ENCODE measurements around the gene SYT17.
A peak's percentile ranks its signal among the peaks of the same experiment; 100 is the strongest.

Gene SYT17

DNA sequence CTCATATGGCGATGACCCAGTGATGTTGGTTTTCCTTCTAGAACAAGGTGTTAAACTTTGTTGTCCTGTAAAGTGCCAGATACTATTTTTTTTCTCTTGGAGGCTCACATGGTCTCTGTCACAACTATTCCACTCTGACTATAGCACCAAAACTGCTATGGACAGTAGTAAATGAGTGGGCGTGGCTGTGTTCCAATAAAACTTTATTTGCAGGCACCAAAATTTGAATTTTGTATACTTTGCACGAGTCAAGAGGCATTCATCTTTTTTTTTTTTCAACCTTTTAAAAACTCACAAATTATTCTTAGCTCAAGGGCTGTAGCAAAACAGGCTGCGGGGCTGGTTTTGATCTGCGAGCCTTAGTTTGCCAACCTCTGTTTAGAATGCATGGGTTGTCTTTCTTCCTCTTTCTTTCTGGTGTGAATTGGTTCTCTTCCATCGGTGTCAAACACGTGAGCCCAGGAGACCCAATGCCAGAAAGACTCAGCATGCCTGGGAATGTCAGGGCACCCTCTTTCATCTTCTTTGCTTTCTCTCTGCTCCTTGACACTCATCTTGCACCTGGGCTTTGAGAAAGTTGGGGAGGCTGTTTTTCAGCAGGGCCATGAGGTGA lies 2.1 kb downstream of the SYT17 start:
- no peak for DNase-seq (ENCODE audit: low read depth in 2 of 2)
- H3K4me3 ChIP-seq (replicated peaks in 1 of 2; ENCODE audit: low read depth in 2 of 2, low read length in 2 of 2), result no peak overlapping the region
- TF ChIP-seq, protein P1, sequence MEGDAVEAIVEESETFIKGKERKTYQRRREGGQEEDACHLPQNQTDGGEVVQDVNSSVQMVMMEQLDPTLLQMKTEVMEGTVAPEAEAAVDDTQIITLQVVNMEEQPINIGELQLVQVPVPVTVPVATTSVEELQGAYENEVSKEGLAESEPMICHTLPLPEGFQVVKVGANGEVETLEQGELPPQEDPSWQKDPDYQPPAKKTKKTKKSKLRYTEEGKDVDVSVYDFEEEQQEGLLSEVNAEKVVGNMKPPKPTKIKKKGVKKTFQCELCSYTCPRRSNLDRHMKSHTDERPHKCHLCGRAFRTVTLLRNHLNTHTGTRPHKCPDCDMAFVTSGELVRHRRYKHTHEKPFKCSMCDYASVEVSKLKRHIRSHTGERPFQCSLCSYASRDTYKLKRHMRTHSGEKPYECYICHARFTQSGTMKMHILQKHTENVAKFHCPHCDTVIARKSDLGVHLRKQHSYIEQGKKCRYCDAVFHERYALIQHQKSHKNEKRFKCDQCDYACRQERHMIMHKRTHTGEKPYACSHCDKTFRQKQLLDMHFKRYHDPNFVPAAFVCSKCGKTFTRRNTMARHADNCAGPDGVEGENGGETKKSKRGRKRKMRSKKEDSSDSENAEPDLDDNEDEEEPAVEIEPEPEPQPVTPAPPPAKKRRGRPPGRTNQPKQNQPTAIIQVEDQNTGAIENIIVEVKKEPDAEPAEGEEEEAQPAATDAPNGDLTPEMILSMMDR (IDR thresholded peaks at IDR 0.05; ENCODE audit: low read depth, low read length), result no peak

- TF ChIP-seq, protein P1 (IDR thresholded peaks at IDR 0.05; ENCODE audit: low read depth, low read length), result no peak
Observed at GRCh38 chr16:19172098-19172780, 4.2 kb downstream of the SYT17 start.

GRCh38 chr16:19173059-19173458 lies 5.0 kb downstream of the SYT17 start:
- H3K4me3 ChIP-seq (replicated peaks in 1 of 2; ENCODE audit: low read depth in 2 of 2, low read length in 2 of 2), result no peak overlapping the region
- TF ChIP-seq, protein P1 (IDR thresholded peaks at IDR 0.05; ENCODE audit: low read depth, low read length), result no peak
- DNase-seq (ENCODE audit: low read depth in 2 of 2), result no peak

More at GRCh38 chr16:19172098-19172780, 4.2 kb downstream of the SYT17 start:
- DNase-seq (ENCODE audit: low read depth in 2 of 2), result no peak
- H3K4me3 ChIP-seq (replicated peaks in 1 of 2; ENCODE audit: low read depth in 2 of 2, low read length in 2 of 2), result no peak overlapping the region

- no peak for DNase-seq (ENCODE audit: low read depth in 2 of 2)
- TF ChIP-seq, protein P1 (IDR thresholded peaks at IDR 0.05; ENCODE audit: low read depth, low read length), result no peak
- no peak overlapping the region for H3K4me3 ChIP-seq (replicated peaks in 1 of 2; ENCODE audit: low read depth in 2 of 2, low read length in 2 of 2)
Observed at GRCh38 chr16:19173649-19174383, 5.8 kb downstream of the SYT17 start.

- TF ChIP-seq, protein P1 (IDR thresholded peaks at IDR 0.05; ENCODE audit: low read depth, low read length), result no peak
- no peak overlapping the region for H3K4me3 ChIP-seq (replicated peaks in 1 of 2; ENCODE audit: low read depth in 2 of 2, low read length in 2 of 2)
- DNase-seq (ENCODE audit: low read depth in 2 of 2), result no peak
Observed at GRCh38 chr16:19174478-19174877, 6.4 kb downstream of the SYT17 start.

DNA sequence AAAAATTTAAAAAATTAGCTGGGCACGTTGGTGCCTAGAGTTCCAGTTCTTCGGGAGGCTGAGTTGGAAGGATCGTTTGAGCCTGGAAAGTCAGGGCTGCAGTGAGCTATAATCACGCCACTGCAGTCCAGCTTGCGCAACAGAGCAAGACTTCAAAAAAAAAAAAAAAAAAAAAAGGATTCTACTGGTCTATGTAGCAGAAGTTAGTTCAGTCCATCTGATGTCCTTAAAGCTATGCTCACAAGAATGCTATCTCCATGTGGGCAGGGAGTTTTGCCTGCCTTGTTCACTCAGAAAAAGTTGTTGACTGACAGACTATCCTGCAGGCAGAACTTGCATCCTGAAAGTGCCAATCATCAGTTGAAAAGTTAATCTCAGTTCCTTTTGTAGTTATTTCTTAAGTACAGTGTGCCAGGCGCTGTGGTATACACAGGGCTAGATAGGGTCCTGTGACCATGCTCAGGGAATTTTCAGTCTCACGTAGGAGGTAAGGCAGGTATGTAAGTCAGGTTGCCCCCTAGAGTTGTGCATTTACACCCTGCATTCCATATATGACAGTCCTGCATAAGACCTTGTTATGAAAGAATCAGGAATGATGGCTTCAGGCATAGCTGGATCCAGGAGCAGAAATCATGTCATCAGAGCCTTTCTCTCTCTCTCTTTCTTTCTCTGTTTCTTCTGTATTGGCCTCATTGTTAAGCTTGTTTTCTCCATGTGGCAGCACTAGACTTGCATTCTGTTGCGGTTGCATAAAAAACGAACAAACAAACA lies 7.6 kb downstream of the SYT17 start:
- DNase-seq (ENCODE audit: low read depth in 2 of 2), result peak; percentile 6 to 53
- TF ChIP-seq, protein P1 (IDR thresholded peaks at IDR 0.05; ENCODE audit: low read depth, low read length), result no peak
- H3K4me3 ChIP-seq (replicated peaks in 1 of 2; ENCODE audit: low read depth in 2 of 2, low read length in 2 of 2), result no peak overlapping the region
